ENCODE results near the gene MEGF11.

GRCh38 chr15:66078196-66078928, 175.2 kb downstream of the MEGF11 start:
- TF ChIP-seq SPI1 (IDR thresholded peaks at IDR 0.05; ENCODE audit: borderline replicate concordance, low read depth) (no peak), CTCF (IDR thresholded peaks at IDR 0.05; ENCODE audit: insufficient read depth, low read length) (no peak), REST (IDR thresholded peaks at IDR 0.05; ENCODE audit: insufficient replicate concordance, low read depth) (no peak), POLR2AphosphoS5 (IDR thresholded peaks at IDR 0.05; ENCODE audit: low read depth) (no peak), GABPA (IDR thresholded peaks at IDR 0.05; ENCODE audit: low read depth) (no peak)
